Measurements from ENCODE around the gene TEDC1. TPM values are rescaled to one million over a fixed set of nuclear protein-coding genes. Genes with fewer than 3 reads are reported as not detected.

The TEDC1 gene
- total RNA-seq, 1 donor from 2014 or later, result 12.7 TPM

DNA sequence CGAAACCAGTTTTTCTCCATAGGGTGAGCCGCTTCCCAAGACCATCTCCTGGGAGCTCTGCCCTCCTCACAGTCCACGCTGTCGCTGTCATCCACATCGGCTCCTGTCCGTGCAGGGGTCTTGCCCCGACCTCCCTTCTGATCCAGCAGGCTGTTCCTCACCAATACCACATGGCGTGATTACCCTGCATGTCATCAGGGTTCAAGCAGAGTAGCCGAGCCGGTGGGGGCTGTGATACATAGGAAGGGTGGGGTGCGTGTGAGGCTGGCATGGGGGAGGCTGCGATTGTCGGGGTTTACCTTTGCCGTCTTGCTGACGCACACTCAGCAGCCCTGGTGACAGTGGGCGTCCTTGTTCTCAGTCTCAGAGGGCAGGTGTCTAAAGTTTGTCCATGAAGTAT is 17.0 kb downstream of the TEDC1 start:
- intact Hi-C loops (cut with DNase I), result no loop called here
- Histone ChIP-seq H3K27me3 (no peaks in the 10 kb centered on the region), H3K4me1 (no peaks in the 10 kb centered on the region), H3K27ac (no peak overlapping the region), H3K4me3 (no peak overlapping the region), H3K9me3 (no peaks in the 10 kb centered on the region), H3K36me3 (no peaks in the 10 kb centered on the region)
- DNase-seq (ENCODE audit: low spot score in 2 of 2), result no peak
- TF ChIP-seq, protein P1, sequence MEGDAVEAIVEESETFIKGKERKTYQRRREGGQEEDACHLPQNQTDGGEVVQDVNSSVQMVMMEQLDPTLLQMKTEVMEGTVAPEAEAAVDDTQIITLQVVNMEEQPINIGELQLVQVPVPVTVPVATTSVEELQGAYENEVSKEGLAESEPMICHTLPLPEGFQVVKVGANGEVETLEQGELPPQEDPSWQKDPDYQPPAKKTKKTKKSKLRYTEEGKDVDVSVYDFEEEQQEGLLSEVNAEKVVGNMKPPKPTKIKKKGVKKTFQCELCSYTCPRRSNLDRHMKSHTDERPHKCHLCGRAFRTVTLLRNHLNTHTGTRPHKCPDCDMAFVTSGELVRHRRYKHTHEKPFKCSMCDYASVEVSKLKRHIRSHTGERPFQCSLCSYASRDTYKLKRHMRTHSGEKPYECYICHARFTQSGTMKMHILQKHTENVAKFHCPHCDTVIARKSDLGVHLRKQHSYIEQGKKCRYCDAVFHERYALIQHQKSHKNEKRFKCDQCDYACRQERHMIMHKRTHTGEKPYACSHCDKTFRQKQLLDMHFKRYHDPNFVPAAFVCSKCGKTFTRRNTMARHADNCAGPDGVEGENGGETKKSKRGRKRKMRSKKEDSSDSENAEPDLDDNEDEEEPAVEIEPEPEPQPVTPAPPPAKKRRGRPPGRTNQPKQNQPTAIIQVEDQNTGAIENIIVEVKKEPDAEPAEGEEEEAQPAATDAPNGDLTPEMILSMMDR (IDR thresholded peaks at IDR 0.05), result no peak

DNA sequence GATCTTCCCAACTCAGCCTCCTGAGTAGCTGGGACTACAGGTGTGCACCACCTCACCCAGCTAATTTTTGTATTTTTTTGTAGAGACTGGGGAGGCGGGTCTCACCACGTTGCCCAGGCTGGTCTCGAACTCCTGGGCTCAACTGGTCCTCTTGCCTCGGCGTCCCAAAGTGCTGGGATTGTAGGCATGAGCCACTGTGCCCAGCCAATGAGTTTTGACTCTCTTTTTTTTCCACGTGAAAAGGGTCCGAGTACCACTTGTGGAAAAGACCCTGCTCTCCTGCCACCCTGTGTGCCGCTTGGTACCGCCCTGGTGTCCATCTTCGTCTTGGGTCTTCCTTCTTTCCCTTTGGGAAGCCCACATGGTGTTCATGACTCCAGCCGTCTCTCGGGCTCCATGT is 17.6 kb downstream of the TEDC1 start:
- no peak overlapping the region for H3K4me3 ChIP-seq
- no peak overlapping the region for H3K27ac ChIP-seq
- no peaks in the 10 kb centered on the region for H3K9me3 ChIP-seq
- no peaks in the 10 kb centered on the region for H3K36me3 ChIP-seq
- DNase-seq (ENCODE audit: low spot score in 2 of 2), result no peak
- H3K4me1 ChIP-seq, result no peaks in the 10 kb centered on the region
- intact Hi-C loops (cut with DNase I), result no loop called here
- H3K27me3 ChIP-seq, result no peaks in the 10 kb centered on the region
- TF ChIP-seq, protein P1 (IDR thresholded peaks at IDR 0.05), result no peak

DNA sequence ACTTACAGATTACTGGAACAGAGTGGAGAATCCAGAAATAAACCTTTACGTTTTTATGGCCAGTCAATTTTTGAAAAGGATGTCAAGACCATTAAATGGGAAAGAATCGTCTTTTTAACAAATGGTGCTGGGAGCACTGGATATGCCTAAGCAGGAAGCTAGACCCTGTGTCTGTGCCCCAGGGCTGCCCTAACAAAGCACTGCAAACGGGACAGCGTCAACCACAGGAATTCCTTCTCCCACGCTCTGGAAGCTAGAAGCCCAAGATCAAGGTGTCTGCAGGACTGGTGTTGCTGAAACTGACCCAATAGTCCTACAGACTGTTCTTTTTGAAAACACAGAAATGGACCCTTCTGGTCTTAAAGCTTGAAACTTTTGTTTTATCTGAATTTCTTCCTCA is 26.1 kb downstream of the TEDC1 start:
- H3K36me3 ChIP-seq, result no peaks in the 10 kb centered on the region
- no peaks in the 10 kb centered on the region for H3K9me3 ChIP-seq
- TF ChIP-seq, protein P1 (IDR thresholded peaks at IDR 0.05), result no peak
- intact Hi-C loops (cut with DNase I), result no loop called here
- no peak overlapping the region for H3K27ac ChIP-seq
- no peak for DNase-seq (ENCODE audit: low spot score in 2 of 2)
- H3K4me1 ChIP-seq, result no peaks in the 10 kb centered on the region
- H3K4me3 ChIP-seq, result no peak overlapping the region
- no peaks in the 10 kb centered on the region for H3K27me3 ChIP-seq

DNA sequence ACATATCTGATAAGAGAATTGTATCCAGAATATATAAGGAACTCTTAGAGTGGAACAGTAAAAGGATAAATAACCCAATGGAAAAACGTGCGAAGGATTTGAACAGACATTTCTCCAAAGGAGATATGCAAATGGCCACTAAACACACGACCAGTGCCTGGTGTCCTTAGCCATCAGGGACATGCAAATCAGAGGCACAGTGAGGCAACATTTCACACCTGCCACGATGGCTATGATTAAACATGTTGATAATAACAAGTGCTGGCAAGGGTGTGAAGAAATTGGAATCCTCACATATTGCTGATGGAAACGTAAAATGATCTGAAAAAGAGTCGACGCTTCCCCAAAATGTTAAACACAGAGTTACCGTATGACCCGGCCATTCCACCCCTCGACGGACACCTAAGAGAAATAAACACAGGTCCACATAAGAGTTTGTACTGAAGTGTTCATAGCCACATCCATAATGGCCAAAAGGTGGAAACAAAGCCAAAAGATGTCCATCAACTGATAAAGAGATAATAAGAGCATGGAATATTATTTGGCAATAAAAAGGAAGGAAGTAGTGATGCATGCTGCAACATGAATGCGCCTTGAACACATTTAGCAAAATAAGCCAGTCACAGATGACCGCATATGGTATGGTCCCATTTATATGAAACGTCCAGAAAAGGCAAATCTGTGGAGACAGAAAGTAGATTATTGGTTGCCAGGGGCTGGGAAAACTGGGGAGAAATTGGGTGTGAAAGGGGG is 29.1 kb downstream of the TEDC1 start:
- H3K4me1 ChIP-seq, result no peaks in the 10 kb centered on the region
- no peaks in the 10 kb centered on the region for H3K27me3 ChIP-seq
- no peak overlapping the region for H3K4me3 ChIP-seq
- H3K27ac ChIP-seq, result no peak overlapping the region
- no peaks in the 10 kb centered on the region for H3K36me3 ChIP-seq
- TF ChIP-seq, protein P1 (IDR thresholded peaks at IDR 0.05), result no peak
- no peak for DNase-seq (ENCODE audit: low spot score in 2 of 2)
- intact Hi-C loops (cut with DNase I), result no loop called here
- no peaks in the 10 kb centered on the region for H3K9me3 ChIP-seq

DNA sequence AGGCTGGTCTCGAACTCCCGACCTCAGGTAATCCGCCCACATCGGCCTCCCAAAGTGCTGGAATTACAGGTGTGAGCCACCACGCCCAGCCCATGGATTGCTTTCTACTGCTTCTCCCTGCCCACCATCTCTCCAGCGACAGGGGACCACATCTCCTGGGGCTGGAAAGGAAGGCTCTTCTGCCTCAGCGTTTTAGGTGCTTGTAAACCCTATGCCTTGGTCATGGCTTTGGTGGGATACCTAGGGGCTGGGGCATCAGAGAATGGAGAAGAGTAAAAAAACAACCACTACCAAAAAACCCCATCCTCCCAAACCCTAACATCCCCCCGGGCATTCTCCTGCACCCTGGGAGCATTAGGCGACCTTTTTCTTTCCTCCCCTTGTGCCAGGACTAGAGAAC is 34.3 kb downstream of the TEDC1 start:
- Histone ChIP-seq H3K27ac (peak overlapping the region; percentile 40 to 55), H3K4me1 (peaks cover 12 to 21% of the 10 kb centered on the region in 2 donors), H3K36me3 (no peaks in the 10 kb centered on the region), H3K27me3 (no peaks in the 10 kb centered on the region), H3K4me3 (no peak overlapping the region), H3K9me3 (no peaks in the 10 kb centered on the region)
- no peak for DNase-seq (ENCODE audit: low spot score in 2 of 2)
- TF ChIP-seq, protein P1 (IDR thresholded peaks at IDR 0.05), result no peak
- intact Hi-C loops (cut with DNase I), result loop anchor here (5.0 kb wide), 1 partner anchor 433 kb away; no protein-coding TSS in a partner anchor

Measured in ascending aorta (tissue), 2 donors.